ENCODE measurements around the gene USP12.

DNA sequence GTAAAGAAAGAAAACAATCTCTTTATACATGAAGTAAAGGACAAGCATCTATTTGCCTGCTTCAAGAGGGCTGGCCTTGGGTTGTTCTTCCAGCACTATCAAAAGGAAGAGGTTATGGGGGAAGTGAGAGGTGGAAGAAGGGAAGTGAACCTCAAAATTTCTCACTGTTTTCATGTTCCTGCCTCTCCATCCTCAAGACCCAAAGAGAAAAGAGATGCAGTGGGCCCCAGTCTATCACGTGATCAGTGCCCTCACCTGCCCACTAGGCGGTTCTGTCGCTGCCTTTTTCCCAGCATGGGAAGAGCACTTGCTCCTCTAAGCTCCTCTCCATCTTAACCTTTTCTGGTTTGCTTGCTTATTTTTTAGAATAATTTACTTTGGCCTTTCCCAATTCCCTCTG lies 6.2 kb upstream of the USP12 start:
- TF ChIP-seq GATA2 (IDR thresholded peaks at IDR 0.05; ENCODE audit: low read depth, low read length) (no peak), GATA3 (IDR thresholded peaks at IDR 0.05; ENCODE audit: low read depth, low read length) (no peak)
